GM12878 (cell line): ENCODE measurements around the gene ABCD4.

Source experiments
- CTCF ChIP-seq, 3 experiments: IDR thresholded peaks in 2 of 3; conservative IDR thresholded peaks in 1 of 3; 2 replicates each; pipeline ENCODE4 v1.5.1; 2011; ENCODE audit warnings: low read depth in 3 of 3, low read length in 3 of 3, mild to moderate bottlenecking in 3 of 3, control low read depth in 2 of 3, moderate library complexity in 2 of 3, inconsistent platforms in 1 of 3, mixed read lengths in 1 of 3; ENCODE audit not compliant: control insufficient read depth in 2 of 3, insufficient read depth in 1 of 3; ENCODE audit errors: extremely low read depth in 1 of 3
- GABPA ChIP-seq: IDR thresholded peaks from 2 replicates; pipeline ENCODE4 v1.6.1; 2014; ENCODE audit warnings: antibody characterized with exemption, low read depth, mild to moderate bottlenecking, inconsistent platforms
- MTA3 ChIP-seq: IDR thresholded peaks from 2 replicates; pipeline ENCODE4 v1.6.1; 2012; ENCODE audit warnings: low read length, inconsistent platforms, borderline replicate concordance
- PML ChIP-seq: IDR thresholded peaks from 2 replicates; pipeline ENCODE4 v1.6.1; 2012; ENCODE audit warnings: low read length, inconsistent platforms
- POLR2A ChIP-seq: IDR thresholded peaks from 2 replicates; pipeline ENCODE4 v1.6.1; 2011; ENCODE audit warnings: low read depth, mild to moderate bottlenecking, low read length
- POLR2AphosphoS5 ChIP-seq: IDR thresholded peaks from 2 replicates; pipeline ENCODE4 v1.6.1; 2011; ENCODE audit warnings: mild to moderate bottlenecking, low read length, inconsistent platforms
- RBBP5 ChIP-seq: fragments of 200-600 bp; sonication (generic); conservative IDR thresholded peaks from 2 replicates; pipeline ENCODE4 v1.6.1; 2016
- TAF1 ChIP-seq: IDR thresholded peaks from 2 replicates; pipeline ENCODE4 v1.6.1; 2011; ENCODE audit warnings: mild to moderate bottlenecking, low read depth, low read length, borderline replicate concordance
- TF ChIP-seq, protein P1 (sequence below): IDR thresholded peaks from 2 replicates; pipeline ENCODE4 v1.6.1; 2012; ENCODE audit warnings: low read depth, low read length, improper control_type of control experiment

GRCh38 chr14:74297986-74298385 lies 4.7 kb downstream of the ABCD4 start:
- TF ChIP-seq CTCF (IDR thresholded peaks at IDR 0.05 in 2 of 3, conservative IDR thresholded peaks at IDR 0.05 in 1 of 3; ENCODE audit: control insufficient read depth in 2 of 3, extremely low read depth in 1 of 3, insufficient read depth in 1 of 3, low read depth in 3 of 3, low read length in 3 of 3): no peak
- no peak for TF ChIP-seq PML
- TF ChIP-seq RBBP5: no peak
- no peak for TF ChIP-seq POLR2AphosphoS5
- no peak for TF ChIP-seq GABPA
- TF ChIP-seq, protein P1, sequence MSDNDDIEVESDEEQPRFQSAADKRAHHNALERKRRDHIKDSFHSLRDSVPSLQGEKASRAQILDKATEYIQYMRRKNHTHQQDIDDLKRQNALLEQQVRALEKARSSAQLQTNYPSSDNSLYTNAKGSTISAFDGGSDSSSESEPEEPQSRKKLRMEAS: no peak
- no peak for TF ChIP-seq POLR2A
- TF ChIP-seq MTA3: no peak
- no peak for TF ChIP-seq TAF1
